GM23248 (cell line): Measurements from ENCODE around the gene RASA3.

Experiments
- EZH2 ChIP-seq: fragments of 200-600 bp; sonication (generic); IDR thresholded peaks from 2 replicates; pipeline ENCODE4 v1.6.1; 2018; ENCODE audit warnings: antibody characterized with exemption, mild to moderate bottlenecking; ENCODE audit not compliant: insufficient read depth, poor library complexity, severe bottlenecking
- EZH2phosphoT487 ChIP-seq: fragments of 200-600 bp; sonication (generic); IDR thresholded peaks from 2 replicates; pipeline ENCODE4 v1.6.1; 2018; ENCODE audit warnings: antibody characterized with exemption, moderate library complexity, mild to moderate bottlenecking, low read depth; ENCODE audit not compliant: insufficient read depth

DNA sequence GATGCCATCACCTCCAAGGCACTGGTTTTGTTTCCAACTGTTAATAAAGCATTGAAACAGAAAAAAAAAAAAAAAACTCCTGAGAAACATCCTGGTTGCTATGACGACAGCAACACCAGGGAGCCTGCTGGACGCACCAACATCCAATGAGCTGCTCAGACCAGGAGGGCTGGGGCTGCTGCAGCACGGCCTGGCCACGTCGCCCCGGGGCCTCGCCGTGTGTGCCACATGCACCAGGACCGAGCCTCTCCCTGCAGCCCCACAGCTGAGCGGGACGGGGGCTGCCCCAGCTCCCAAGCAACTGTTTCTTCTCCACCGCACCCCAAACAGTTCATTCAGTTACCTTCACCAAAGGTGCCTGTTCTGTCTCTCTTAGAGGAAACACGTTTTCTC is 54.5 kb downstream of the RASA3 start:
- TF ChIP-seq EZH2phosphoT487 (no peak), EZH2 (no peak)
